ENCODE data around the gene SIAE.

Gene SIAE

DNA sequence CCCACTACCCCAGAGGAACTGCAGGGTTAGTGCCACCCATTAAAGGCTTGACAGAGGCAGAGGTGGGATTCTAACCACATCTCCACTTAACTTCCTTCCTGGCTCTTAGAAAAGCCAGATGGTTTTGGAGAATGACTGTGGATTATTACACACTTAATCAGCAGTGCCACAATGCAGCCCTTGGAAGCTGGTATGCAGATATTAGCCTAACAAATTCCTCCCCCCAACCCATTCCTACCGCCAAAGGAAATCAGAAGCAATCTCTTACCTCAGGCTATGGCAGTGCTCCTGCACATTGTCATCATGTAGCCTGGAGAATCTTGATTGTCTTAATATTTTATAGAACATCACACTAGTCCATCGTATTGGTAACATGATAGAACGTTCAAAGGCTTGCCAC, 43.1 kb upstream of the SIAE start:
- H3K27ac ChIP-seq = no peak overlapping the region
- TF ChIP-seq ZFX (IDR thresholded peaks at IDR 0.05) = no peak
- TF ChIP-seq, protein P1, sequence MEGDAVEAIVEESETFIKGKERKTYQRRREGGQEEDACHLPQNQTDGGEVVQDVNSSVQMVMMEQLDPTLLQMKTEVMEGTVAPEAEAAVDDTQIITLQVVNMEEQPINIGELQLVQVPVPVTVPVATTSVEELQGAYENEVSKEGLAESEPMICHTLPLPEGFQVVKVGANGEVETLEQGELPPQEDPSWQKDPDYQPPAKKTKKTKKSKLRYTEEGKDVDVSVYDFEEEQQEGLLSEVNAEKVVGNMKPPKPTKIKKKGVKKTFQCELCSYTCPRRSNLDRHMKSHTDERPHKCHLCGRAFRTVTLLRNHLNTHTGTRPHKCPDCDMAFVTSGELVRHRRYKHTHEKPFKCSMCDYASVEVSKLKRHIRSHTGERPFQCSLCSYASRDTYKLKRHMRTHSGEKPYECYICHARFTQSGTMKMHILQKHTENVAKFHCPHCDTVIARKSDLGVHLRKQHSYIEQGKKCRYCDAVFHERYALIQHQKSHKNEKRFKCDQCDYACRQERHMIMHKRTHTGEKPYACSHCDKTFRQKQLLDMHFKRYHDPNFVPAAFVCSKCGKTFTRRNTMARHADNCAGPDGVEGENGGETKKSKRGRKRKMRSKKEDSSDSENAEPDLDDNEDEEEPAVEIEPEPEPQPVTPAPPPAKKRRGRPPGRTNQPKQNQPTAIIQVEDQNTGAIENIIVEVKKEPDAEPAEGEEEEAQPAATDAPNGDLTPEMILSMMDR (conservative IDR thresholded peaks at IDR 0.05) = no peak

DNA sequence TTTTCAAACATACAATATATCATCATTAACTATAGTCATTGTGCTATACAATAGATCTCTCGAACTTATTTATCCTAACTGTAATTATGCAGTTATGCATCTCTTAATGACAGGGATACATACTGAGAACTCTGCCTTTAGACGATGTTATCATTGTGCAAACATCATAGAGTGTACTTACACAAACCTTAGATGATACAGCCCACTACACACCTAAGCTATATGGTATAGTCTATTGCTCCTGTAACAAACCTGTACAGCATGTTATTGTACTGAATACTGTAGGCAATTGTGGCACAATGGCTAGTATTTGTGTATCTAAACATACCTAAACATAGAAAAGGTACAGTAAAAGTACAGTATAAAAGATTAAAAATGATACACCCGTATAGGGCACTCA, 38.9 kb upstream of the SIAE start:
- H3K27ac ChIP-seq = no peak overlapping the region
- no peak for TF ChIP-seq ZFX (IDR thresholded peaks at IDR 0.05)
- TF ChIP-seq, protein P1 (conservative IDR thresholded peaks at IDR 0.05) = no peak

DNA sequence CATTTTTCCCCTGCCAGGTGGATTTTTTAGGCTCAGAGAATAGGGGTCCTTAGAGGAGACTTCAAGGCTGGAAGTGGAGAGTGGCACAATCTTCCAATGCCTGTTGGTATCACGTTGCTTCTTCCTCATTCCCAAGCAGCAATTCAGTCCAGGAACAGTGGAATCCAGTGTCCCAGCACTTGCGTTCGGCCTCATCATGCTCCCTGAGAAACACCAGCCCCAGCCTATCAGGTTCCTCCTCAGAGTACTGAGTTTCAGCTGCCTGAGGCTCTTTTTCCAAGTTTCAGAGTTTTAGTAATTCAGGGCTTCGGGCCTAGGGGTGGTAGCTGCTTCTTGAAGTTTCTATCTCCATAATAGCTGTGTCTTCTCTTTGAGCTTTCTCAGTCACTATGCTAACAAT, 34.3 kb upstream of the SIAE start:
- no peak overlapping the region for H3K27ac ChIP-seq
- TF ChIP-seq, protein P1 (conservative IDR thresholded peaks at IDR 0.05) = no peak
- TF ChIP-seq ZFX (IDR thresholded peaks at IDR 0.05) = no peak

DNA sequence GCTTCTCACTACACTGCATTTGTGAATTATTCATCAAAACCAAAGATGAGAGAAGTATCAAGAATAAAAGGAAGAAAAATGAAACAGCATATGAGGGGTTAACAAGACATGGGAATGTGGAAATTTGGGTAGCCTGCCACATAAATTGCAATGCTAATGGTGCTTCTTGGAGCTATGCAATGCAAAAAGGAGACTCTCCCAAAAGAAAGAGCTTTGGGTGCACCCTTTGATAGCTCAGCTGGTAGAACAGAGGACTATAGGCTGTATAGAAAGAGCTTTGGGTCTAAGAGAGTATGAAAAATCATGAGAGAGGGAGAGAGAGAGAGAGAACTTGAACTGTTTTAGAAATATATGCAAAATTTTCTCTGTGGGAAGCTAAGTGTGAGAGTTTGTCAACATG, 26.5 kb upstream of the SIAE start:
- H3K27ac ChIP-seq = no peak overlapping the region
- TF ChIP-seq ZFX (IDR thresholded peaks at IDR 0.05) = no peak
- TF ChIP-seq, protein P1 (conservative IDR thresholded peaks at IDR 0.05) = no peak

DNA sequence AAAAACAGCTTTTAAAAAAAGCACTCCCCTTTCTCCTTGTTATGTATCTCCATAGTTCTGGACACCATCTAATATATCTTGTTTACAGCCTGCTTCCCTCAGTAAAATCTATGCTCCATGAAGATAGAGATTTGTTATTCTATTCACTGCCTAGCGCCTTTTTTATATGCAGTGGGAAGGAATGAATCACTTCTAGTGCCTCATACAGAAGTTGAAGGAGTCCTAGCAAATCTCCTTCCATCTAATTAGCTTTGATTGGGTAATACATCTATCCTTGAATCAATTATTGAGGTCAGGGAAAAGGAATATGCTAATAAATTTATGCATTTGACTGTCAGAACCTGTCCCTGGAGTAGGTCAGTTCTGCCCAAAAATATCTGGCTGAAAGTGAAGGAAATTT, 26.0 kb upstream of the SIAE start:
- H3K27ac ChIP-seq = no peak overlapping the region
- no peak for TF ChIP-seq ZFX (IDR thresholded peaks at IDR 0.05)
- TF ChIP-seq, protein P1 (conservative IDR thresholded peaks at IDR 0.05) = no peak

DNA sequence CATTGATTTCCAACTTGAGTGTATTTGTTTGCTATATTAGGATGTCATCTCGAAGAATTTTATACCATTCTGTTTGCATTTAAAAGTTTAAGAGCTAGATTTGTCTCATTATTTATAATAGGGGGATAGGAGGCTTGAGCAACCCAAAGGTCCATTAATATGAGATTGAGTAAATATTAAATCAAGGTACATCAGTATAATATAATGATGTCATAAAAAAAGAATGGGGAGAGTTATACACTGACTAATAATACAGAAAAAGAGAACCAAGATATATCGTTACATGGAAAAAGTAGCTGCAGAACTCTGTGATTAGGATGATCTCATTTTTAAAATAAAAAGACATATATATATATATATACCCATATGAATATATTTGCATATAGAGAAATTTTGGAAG, 19.6 kb upstream of the SIAE start:
- no peak overlapping the region for H3K27ac ChIP-seq
- TF ChIP-seq, protein P1 (conservative IDR thresholded peaks at IDR 0.05) = no peak
- no peak for TF ChIP-seq ZFX (IDR thresholded peaks at IDR 0.05)

DNA sequence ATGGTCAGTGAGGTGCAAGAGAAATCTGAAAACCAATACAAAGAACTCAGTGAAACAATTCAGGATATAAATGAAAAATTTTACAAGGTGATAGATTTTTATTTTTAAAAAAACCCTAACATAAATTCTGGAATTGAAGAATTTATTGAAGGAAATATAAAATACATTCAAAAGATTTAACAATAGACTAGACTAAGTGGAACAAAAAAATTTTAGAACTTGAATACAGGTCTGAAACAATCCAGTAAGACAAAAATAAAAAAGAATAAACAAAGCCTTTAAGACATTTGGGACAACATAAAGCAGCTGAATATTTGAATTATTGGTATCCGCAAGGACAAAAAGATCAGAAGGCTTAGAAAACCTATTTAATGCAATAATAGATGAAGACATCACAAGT, 8.9 kb upstream of the SIAE start:
- H3K27ac ChIP-seq = no peak overlapping the region
- TF ChIP-seq ZFX (IDR thresholded peaks at IDR 0.05) = no peak
- TF ChIP-seq, protein P1 (conservative IDR thresholded peaks at IDR 0.05) = no peak
